ENCODE measurements around the gene TSPAN6. TPM values are rescaled to one million over a fixed set of nuclear protein-coding genes. Genes with fewer than 3 reads are reported as not detected.

TSPAN6 gene
- total and polyA plus RNA-seq, 10 of the 15 experiments (the other 5 are each of a cell fraction or from before 2014, with no cell fraction given), result 0.04 to 0.23 (median 0.08) TPM; not detected in 5

DNA sequence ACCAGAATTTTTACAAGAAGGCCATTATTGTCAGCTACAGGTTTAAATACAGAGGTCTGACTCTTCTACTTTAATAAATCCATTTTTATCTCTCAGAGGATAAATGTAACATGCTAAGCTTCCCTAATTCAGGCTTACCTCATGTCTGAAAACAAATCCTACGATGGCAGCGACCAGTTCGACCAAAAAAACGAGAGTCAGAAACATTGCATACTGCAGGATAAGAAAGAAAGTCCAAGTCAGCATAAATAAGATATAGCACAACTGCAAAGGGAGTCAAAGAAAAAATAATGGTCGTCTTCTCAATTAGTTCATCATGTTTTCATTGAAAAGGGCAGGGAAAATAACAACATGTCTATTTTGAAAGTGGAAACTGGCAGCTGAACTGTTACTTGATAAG, 1.6 kb downstream of the TSPAN6 start:
- WGBS (ENCODE audit: insufficient coverage, insufficient replicate concordance, low lambda C conversion rate, missing lambda C conversion rate), result 40% methylated on average over 5 of the region's 5 CpGs
- H3K4me3 ChIP-seq, result no peak overlapping the region
- DNase-seq (ENCODE audit: low read depth, low spot score) (no peak), ATAC-seq (no peak), FAIRE-seq (no peak)
- CTCF ChIA-PET, result no interaction called here
- H3K4me1 ChIP-seq (ENCODE audit: control insufficient read depth, insufficient read depth, low read length), result no peaks in the 10 kb centered on the region
- H3K9ac ChIP-seq (ENCODE audit: control insufficient read depth, insufficient read depth, low read length), result no peak overlapping the region
- SMC1A ChIA-PET (ENCODE audit: uncharacterized antibody, unreplicated experiment), result no interaction called here
- BruUV-seq (replicated peaks), result no TSS peak
- no peak overlapping the region for H2AFZ ChIP-seq (ENCODE audit: control insufficient read depth, low read depth, low read length)
- no peaks in the 10 kb centered on the region for H3K36me3 ChIP-seq (ENCODE audit: control insufficient read depth in 2 of 2, insufficient read depth in 2 of 2, low read length in 1 of 2)
- no peak overlapping the region for H3K4me2 ChIP-seq (ENCODE audit: control insufficient read depth, insufficient read depth)
- no peaks in the 10 kb centered on the region for H4K20me1 ChIP-seq (ENCODE audit: control insufficient read depth, insufficient read depth)
- H3K27me3 ChIP-seq (replicated peaks in 1 of 2; ENCODE audit: control insufficient read depth in 2 of 2, insufficient read depth in 2 of 2, low read length in 1 of 2), result peaks cover 0 to 2% of the 10 kb centered on the region in 2 experiments; a peak in 2 of 4 replicates
- in situ Hi-C loops (cut with MboI) (no loop called here), intact Hi-C loops (cut with micrococcal nuclease; ENCODE audit: unreplicated experiment) (loop anchor here (10.0 kb wide), 1 partner anchor 120 kb away; no protein-coding TSS in a partner anchor)
- TF ChIP-seq YBX1 (IDR thresholded peaks at IDR 0.05) (no peak), MEF2B (IDR thresholded peaks at IDR 0.05; ENCODE audit: partially characterized antibody, poor library complexity, severe bottlenecking) (no peak), RFX5 (IDR thresholded peaks at IDR 0.05; ENCODE audit: low read depth, low read length) (no peak), HDAC6 (IDR thresholded peaks at IDR 0.05; ENCODE audit: unreplicated experiment) (no peak), NBN (IDR thresholded peaks at IDR 0.05) (no peak), ZZZ3 (IDR thresholded peaks at IDR 0.05; ENCODE audit: control insufficient read depth, insufficient read length, low read depth) (no peak), SMC3 (IDR thresholded peaks at IDR 0.05; ENCODE audit: borderline replicate concordance, low read length) (no peak), ASH2L (IDR thresholded peaks at IDR 0.05; ENCODE audit: borderline replicate concordance, low read depth) (no peak)
- TF ChIP-seq, protein P1, sequence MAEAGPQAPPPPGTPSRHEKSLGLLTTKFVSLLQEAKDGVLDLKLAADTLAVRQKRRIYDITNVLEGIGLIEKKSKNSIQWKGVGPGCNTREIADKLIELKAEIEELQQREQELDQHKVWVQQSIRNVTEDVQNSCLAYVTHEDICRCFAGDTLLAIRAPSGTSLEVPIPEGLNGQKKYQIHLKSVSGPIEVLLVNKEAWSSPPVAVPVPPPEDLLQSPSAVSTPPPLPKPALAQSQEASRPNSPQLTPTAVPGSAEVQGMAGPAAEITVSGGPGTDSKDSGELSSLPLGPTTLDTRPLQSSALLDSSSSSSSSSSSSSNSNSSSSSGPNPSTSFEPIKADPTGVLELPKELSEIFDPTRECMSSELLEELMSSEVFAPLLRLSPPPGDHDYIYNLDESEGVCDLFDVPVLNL (IDR thresholded peaks at IDR 0.05; ENCODE audit: low read depth, low read length), result no peak
- TF ChIP-seq, protein P2, sequence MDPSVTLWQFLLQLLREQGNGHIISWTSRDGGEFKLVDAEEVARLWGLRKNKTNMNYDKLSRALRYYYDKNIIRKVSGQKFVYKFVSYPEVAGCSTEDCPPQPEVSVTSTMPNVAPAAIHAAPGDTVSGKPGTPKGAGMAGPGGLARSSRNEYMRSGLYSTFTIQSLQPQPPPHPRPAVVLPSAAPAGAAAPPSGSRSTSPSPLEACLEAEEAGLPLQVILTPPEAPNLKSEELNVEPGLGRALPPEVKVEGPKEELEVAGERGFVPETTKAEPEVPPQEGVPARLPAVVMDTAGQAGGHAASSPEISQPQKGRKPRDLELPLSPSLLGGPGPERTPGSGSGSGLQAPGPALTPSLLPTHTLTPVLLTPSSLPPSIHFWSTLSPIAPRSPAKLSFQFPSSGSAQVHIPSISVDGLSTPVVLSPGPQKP (IDR thresholded peaks at IDR 0.05; ENCODE audit: low read depth, low read length), result no peak
- no peaks in the 10 kb centered on the region; the same call in 2 of the 3 replicates for H3K9me3 ChIP-seq (replicated peaks; ENCODE audit: control insufficient read depth, insufficient read depth, low read length)
- no peak overlapping the region for H3K27ac ChIP-seq (ENCODE audit: control insufficient read depth, insufficient read depth)
- RAD21 ChIA-PET (ENCODE audit: unreplicated experiment), result no interaction called here
- POLR2A ChIA-PET, result no interaction called here
- H3K79me2 ChIP-seq (ENCODE audit: control insufficient read depth, insufficient read depth, low read length), result no peaks in the 10 kb centered on the region
